ENCODE measurements around the gene ACVR1. TPM values are rescaled to one million over a fixed set of nuclear protein-coding genes. Genes with fewer than 3 reads are reported as not detected.

Gene ACVR1
- total RNA-seq, 1 donor from 2014 or later, result 6.9 TPM

GRCh38 chr2:157747280-157747679 is 128.8 kb downstream of the ACVR1 start:
- Histone ChIP-seq H3K9me3 (no peaks in the 10 kb centered on the region), H3K27me3 (no peaks in the 10 kb centered on the region), H3K4me1 (no peaks in the 10 kb centered on the region), H3K4me3 (no peak overlapping the region), H3K27ac (no peak overlapping the region), H3K36me3 (peaks cover 10 to 22% of the 10 kb centered on the region in 2 donors)
- no peak for TF ChIP-seq CTCF (IDR thresholded peaks at IDR 0.05)
- DNase-seq (ENCODE audit: low spot score in 2 of 2), result no peak
- intact Hi-C loops (cut with DNase I), result no loop called here

GRCh38 chr2:157746234-157746950 is 129.7 kb downstream of the ACVR1 start:
- intact Hi-C loops (cut with DNase I), result no loop called here
- Histone ChIP-seq H3K27ac (no peak overlapping the region), H3K9me3 (no peaks in the 10 kb centered on the region), H3K27me3 (no peaks in the 10 kb centered on the region), H3K4me1 (no peaks in the 10 kb centered on the region), H3K36me3 (peaks cover 10 to 27% of the 10 kb centered on the region in 2 donors), H3K4me3 (no peak overlapping the region)
- TF ChIP-seq CTCF (IDR thresholded peaks at IDR 0.05), result no peak
- DNase-seq (ENCODE audit: low spot score in 2 of 2), result no peak

GRCh38 chr2:157744571-157745076 is 131.5 kb downstream of the ACVR1 start:
- Histone ChIP-seq H3K36me3 (peaks cover 4 to 21% of the 10 kb centered on the region in 2 donors), H3K4me1 (no peaks in the 10 kb centered on the region), H3K27ac (no peak overlapping the region), H3K4me3 (no peak overlapping the region), H3K9me3 (no peaks in the 10 kb centered on the region), H3K27me3 (no peaks in the 10 kb centered on the region)
- intact Hi-C loops (cut with DNase I), result no loop called here
- no peak for TF ChIP-seq CTCF (IDR thresholded peaks at IDR 0.05)
- DNase-seq (ENCODE audit: low spot score in 2 of 2), result no peak

- Histone ChIP-seq H3K9me3 (no peaks in the 10 kb centered on the region), H3K4me3 (no peak overlapping the region), H3K4me1 (no peaks in the 10 kb centered on the region), H3K27ac (no peak overlapping the region), H3K27me3 (no peaks in the 10 kb centered on the region), H3K36me3 (peaks cover 7 to 25% of the 10 kb centered on the region in 2 donors)
- no peak for DNase-seq (ENCODE audit: low spot score in 2 of 2)
- intact Hi-C loops (cut with DNase I), result no loop called here
- no peak for TF ChIP-seq CTCF (IDR thresholded peaks at IDR 0.05)
These were observed 133.1 kb downstream of the ACVR1 start for GRCh38 chr2:157743051-157743450.

- no peak for TF ChIP-seq CTCF (IDR thresholded peaks at IDR 0.05)
- Histone ChIP-seq H3K4me3 (no peak overlapping the region), H3K27ac (no peak overlapping the region), H3K36me3 (peaks cover 17 to 36% of the 10 kb centered on the region in 2 donors), H3K9me3 (no peaks in the 10 kb centered on the region), H3K27me3 (no peaks in the 10 kb centered on the region), H3K4me1 (no peaks in the 10 kb centered on the region)
- DNase-seq (ENCODE audit: low spot score in 2 of 2), result no peak
- intact Hi-C loops (cut with DNase I), result no loop called here
These were observed 134.2 kb downstream of the ACVR1 start for GRCh38 chr2:157741819-157742484.
